ENCODE results near the gene ARSH.
"Not testable (repeated sequence)": the region's sequence is repeated elsewhere in the genome, so short reads cannot be mapped to it uniquely, and the experiment has no call there.

Gene ARSH

GRCh38 chrX:3044671-3045070, 38.3 kb downstream of the ARSH start:
- TF ChIP-seq CTCF (conservative IDR thresholded peaks at IDR 0.05) = no peak
- H3K27ac ChIP-seq = no peak overlapping the region

- no peak overlapping the region for H3K27ac ChIP-seq
- TF ChIP-seq CTCF (conservative IDR thresholded peaks at IDR 0.05) = no peak
Observed at GRCh38 chrX:3046253-3047240, 40.2 kb downstream of the ARSH start.

- H3K27ac ChIP-seq = not testable (repeated sequence)
Observed at GRCh38 chrX:3050523-3051175, 44.3 kb downstream of the ARSH start.

DNA sequence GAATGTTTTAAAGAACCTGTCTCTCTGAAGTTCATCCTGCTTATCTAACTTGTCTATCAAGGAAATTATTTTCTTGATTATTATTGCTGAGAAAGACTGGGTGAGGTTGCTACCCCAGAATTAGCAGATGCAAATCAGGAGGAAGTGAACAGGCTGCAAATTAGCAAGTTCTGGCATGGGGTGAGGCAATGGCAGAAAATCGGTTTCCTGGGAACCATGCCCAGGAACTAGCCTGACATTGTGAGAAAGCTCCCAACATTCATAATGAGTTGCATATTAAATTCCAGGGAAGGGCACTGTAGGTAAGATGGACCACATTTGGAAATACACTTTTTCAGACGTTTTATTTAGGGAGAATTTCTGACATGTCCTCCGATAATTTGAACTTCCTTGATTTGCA, 46.5 kb downstream of the ARSH start:
- TF ChIP-seq CTCF (conservative IDR thresholded peaks at IDR 0.05) = no peak
- H3K27ac ChIP-seq = no peak overlapping the region

DNA sequence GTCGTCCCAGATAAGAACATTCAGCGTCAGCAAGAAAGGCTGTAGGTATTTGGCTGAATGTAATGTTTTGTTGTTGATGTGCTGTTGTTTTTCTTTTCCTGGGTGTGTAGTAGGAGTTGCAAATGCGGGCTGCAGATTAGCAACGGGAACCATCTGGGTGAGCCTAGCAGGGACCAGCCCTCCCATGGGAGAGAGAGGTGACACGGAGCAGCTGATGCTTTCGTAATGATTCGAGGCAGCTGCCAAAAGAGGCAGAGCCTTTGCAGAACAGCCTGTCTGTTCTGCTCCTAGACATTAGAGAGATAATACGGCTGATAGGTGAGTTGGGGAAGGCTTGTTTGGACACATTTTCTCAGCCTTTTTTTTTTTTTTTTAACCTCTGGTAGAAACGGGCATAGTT, 60.2 kb downstream of the ARSH start:
- TF ChIP-seq CTCF (conservative IDR thresholded peaks at IDR 0.05) = no peak
- no peak overlapping the region for H3K27ac ChIP-seq

- no peak overlapping the region for H3K27ac ChIP-seq
- TF ChIP-seq CTCF (conservative IDR thresholded peaks at IDR 0.05) = no peak
Observed at GRCh38 chrX:3075959-3076358, 69.6 kb downstream of the ARSH start.

DNA sequence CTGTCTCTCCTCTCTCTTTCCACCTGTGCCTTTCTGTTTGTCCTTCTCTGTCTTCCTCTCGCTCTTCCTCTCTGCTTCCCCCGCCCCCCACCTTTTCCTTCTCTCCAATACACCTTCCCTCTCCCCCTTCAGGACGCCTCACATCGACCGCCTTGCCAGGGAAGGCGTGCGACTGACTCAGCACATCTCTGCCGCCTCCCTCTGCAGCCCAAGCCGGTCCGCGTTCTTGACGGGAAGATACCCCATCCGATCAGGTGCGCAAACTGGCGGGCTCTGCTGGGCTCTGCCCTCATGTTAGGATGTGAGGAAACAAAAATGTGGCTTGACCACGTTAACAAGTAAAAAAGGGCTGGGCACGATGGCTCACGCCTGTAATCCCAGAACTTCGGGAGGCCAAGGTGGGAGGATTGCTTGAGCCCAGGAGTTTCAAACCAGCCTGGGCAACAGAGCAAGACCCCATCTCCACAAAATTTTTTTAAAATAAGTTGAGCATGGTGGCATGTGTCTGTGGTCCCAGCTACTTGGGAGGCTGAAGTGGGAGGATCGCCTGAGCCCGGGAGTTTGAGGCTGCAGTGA, 70.2 kb downstream of the ARSH start:
- no peak for TF ChIP-seq CTCF (conservative IDR thresholded peaks at IDR 0.05)
- H3K27ac ChIP-seq = no peak overlapping the region
